H1 (cell line): Measurements from ENCODE around the gene PIK3C2G. TPM values are rescaled to one million over a fixed set of nuclear protein-coding genes. Genes with fewer than 3 reads are reported as not detected.

Source experiments
- CTCF ChIA-PET: fragments of 300-600 bp; sonication (Branson Sonifier 250); formaldehyde crosslinking; loops from one replicate; lab custom pipeline; 2021; ENCODE audit not compliant: partially characterized antibody; lab: Charles Lee
- POLR2A ChIA-PET: fragments of 300-600 bp; sonication (Branson Sonifier 250); formaldehyde crosslinking; loops from one replicate; lab custom pipeline; 2021; ENCODE audit warnings: inconsistent platforms; ENCODE audit not compliant: partially characterized antibody; lab: Charles Lee
- DNase-seq, 2 experiments: peaks; one replicate each; pipeline versions ENCODE4 v3.0.0 to v3.0.0-alpha.2; 2010 to 2022; ENCODE audit warnings: low spot score in 2 of 2, low read depth in 1 of 2, mixed read lengths in 1 of 2
- FAIRE-seq: peaks from 2 replicates; lab custom pipeline; 2011; peaks lifted over from hg19 to GRCh38; lab: Jason Lieb, UNC
- H2AFZ ChIP-seq: 2 replicates; pipeline ENCODE4 v1.8.1; 2012; ENCODE audit warnings: low read length, inconsistent platforms
- H2AK5ac ChIP-seq: 2 replicates; pipeline ENCODE4 v1.6.1; 2013; ENCODE audit warnings: low read depth, low read length
- H2BK120ac ChIP-seq: replicated peaks from 2 replicates; pipeline ENCODE3; 2013; ENCODE audit warnings: low read depth, low read length, inconsistent platforms
- H2BK12ac ChIP-seq: 2 replicates; pipeline ENCODE4 v1.6.1; 2013; ENCODE audit warnings: low read depth, low read length
- H2BK15ac ChIP-seq: 2 replicates; pipeline ENCODE4 v1.6.1; 2013; ENCODE audit warnings: low read length
- H2BK20ac ChIP-seq: 2 replicates; pipeline ENCODE4 v1.6.1; 2013; ENCODE audit warnings: low read length
- H2BK5ac ChIP-seq: 2 replicates; pipeline ENCODE4 v1.6.1; 2013; ENCODE audit warnings: low read depth, low read length
- H3K14ac ChIP-seq: 2 replicates; pipeline ENCODE4 v1.6.1; 2013; ENCODE audit warnings: inconsistent platforms; ENCODE audit not compliant: insufficient read length
- H3K18ac ChIP-seq: 2 replicates; pipeline ENCODE4 v1.6.1; 2013; ENCODE audit warnings: low read length; ENCODE audit errors: extremely low read depth
- H3K23ac ChIP-seq: 2 replicates; pipeline ENCODE4 v1.6.1; 2013; ENCODE audit warnings: inconsistent platforms; ENCODE audit not compliant: insufficient read length
- H3K23me2 ChIP-seq: 2 replicates; pipeline ENCODE4 v1.6.1; 2013; ENCODE audit warnings: low read depth, low read length
- H3K27ac ChIP-seq: 2 replicates; pipeline ENCODE4 v1.6.1; 2011; ENCODE audit warnings: low read depth, low read length, inconsistent platforms
- H3K27me3 ChIP-seq, 4 experiments: replicated peaks in 1 of 4; 1 replicate in 1 of 4; 2 replicates in 3 of 4; pipeline versions ENCODE4 v1.6.1 to v1.8.1; 2011 to 2013; ENCODE audit warnings: low read length in 3 of 4, mild to moderate bottlenecking in 3 of 4, inconsistent platforms in 2 of 4, mixed read lengths in 2 of 4, moderate library complexity in 1 of 4; ENCODE audit not compliant: control insufficient read depth in 3 of 4, insufficient read depth in 3 of 4; ENCODE audit errors: extremely low read depth in 1 of 4
- H3K36me3 ChIP-seq, 4 experiments: 2 replicates each; pipeline versions ENCODE4 v1.6.1 to v1.8.1; 2011 to 2013; ENCODE audit warnings: mild to moderate bottlenecking in 4 of 4, low read length in 3 of 4, moderate library complexity in 2 of 4, control low read depth in 1 of 4, inconsistent platforms in 1 of 4; ENCODE audit not compliant: insufficient read depth in 4 of 4, control insufficient read depth in 2 of 4
- H3K4ac ChIP-seq: replicated peaks from 2 replicates; pipeline ENCODE3; 2013; ENCODE audit warnings: low read length, low read depth, mixed read lengths, inconsistent platforms; ENCODE audit not compliant: insufficient read length
- H3K4me1 ChIP-seq, 4 experiments: replicated peaks in 1 of 4; 1 replicate in 1 of 4; 2 replicates in 3 of 4; pipeline versions ENCODE4 v1.6.1 to v1.8.1; 2011 to 2013; ENCODE audit warnings: low read length in 3 of 4, inconsistent platforms in 2 of 4, mixed read lengths in 1 of 4; ENCODE audit not compliant: insufficient read depth in 4 of 4, control insufficient read depth in 3 of 4
- H3K4me2 ChIP-seq, 2 experiments: 2 replicates each; pipeline versions ENCODE4 v1.6.1 to v1.8.1; 2011 to 2013; ENCODE audit warnings: low read depth in 2 of 2, low read length in 2 of 2, control low read depth in 1 of 2, inconsistent platforms in 1 of 2, mild to moderate bottlenecking in 1 of 2; ENCODE audit not compliant: insufficient read depth in 1 of 2
- H3K4me3 ChIP-seq, 4 experiments: fragments of 200-600, 300-600 bp in 1 of 4; sonication (generic), shearing (Covaris generic), sonication (Bioruptor Twin) in 1 of 4; 2 replicates each; pipeline versions ENCODE4 v1.5.1 to v1.8.1; 2011 to 2016; ENCODE audit warnings: low read length in 4 of 4, low read depth in 3 of 4, control low read depth in 2 of 4, inconsistent platforms in 2 of 4, mild to moderate bottlenecking in 2 of 4, mixed read lengths in 1 of 4, moderate library complexity in 1 of 4; ENCODE audit not compliant: insufficient read depth in 2 of 4; ENCODE audit errors: extremely low read depth in 1 of 4
- H3K56ac ChIP-seq: replicated peaks from 2 replicates; pipeline ENCODE3; 2013; ENCODE audit warnings: low read depth, mild to moderate bottlenecking, mixed read lengths, low read length, inconsistent platforms; ENCODE audit not compliant: insufficient read length
- H3K79me1 ChIP-seq: 2 replicates; pipeline ENCODE4 v1.6.1; 2013; ENCODE audit warnings: low read depth, low read length, control low read depth
- H3K79me2 ChIP-seq, 2 experiments: 2 replicates each; pipeline versions ENCODE4 v1.6.1 to v1.8.1; 2012 to 2013; ENCODE audit warnings: low read length in 2 of 2, mild to moderate bottlenecking in 2 of 2, inconsistent platforms in 1 of 2; ENCODE audit not compliant: insufficient read depth in 2 of 2, control insufficient read depth in 1 of 2
- H3K9ac ChIP-seq, 4 experiments: replicated peaks in 1 of 4; 1 replicate in 1 of 4; 2 replicates in 3 of 4; pipeline versions ENCODE4 v1.6.1 to v1.8.1; 2011 to 2013; ENCODE audit warnings: low read depth in 3 of 4, low read length in 3 of 4, control low read depth in 2 of 4, mild to moderate bottlenecking in 2 of 4, moderate library complexity in 2 of 4, inconsistent platforms in 1 of 4; ENCODE audit errors: extremely low read depth in 1 of 4
- H3K9me3 ChIP-seq, 2 experiments: 2 replicates each; pipeline versions ENCODE4 v1.6.1 to v1.8.1; 2012 to 2013; ENCODE audit warnings: mild to moderate bottlenecking in 2 of 2, moderate library complexity in 2 of 2, control low read depth in 1 of 2, inconsistent platforms in 1 of 2, low read depth in 1 of 2, low read length in 1 of 2, mixed read lengths in 1 of 2; ENCODE audit not compliant: insufficient read depth in 2 of 2
- H4K20me1 ChIP-seq, 2 experiments: replicated peaks in 1 of 2; 2 replicates each; pipeline versions ENCODE3 to v1.8.1; 2011 to 2013; ENCODE audit warnings: inconsistent platforms in 2 of 2, low read length in 2 of 2, mild to moderate bottlenecking in 1 of 2; ENCODE audit not compliant: insufficient read depth in 2 of 2, control insufficient read depth in 1 of 2
- H4K5ac ChIP-seq: 2 replicates; pipeline ENCODE4 v1.6.1; 2013; ENCODE audit warnings: low read length, low read depth, mixed read lengths, inconsistent platforms; ENCODE audit not compliant: insufficient read length
- H4K8ac ChIP-seq: 2 replicates; pipeline ENCODE4 v1.8.0; 2013; ENCODE audit warnings: mild to moderate bottlenecking, moderate library complexity, low read length, inconsistent platforms; ENCODE audit not compliant: insufficient read depth; ENCODE audit errors: extremely low read depth
- H4K91ac ChIP-seq: replicated peaks from 2 replicates; pipeline ENCODE3; 2013; ENCODE audit warnings: low read length, mixed read lengths, inconsistent platforms; ENCODE audit not compliant: insufficient read length
- WGBS, 2 experiments: shearing (Covaris generic) in 1 of 2; methylation state at CpG; one replicate each; pipeline versions ENCODE4 v1.1.6 to v1.1.7; 2013 to 2015; ENCODE audit warnings: low lambda C conversion rate in 2 of 2, mixed read lengths in 2 of 2, inconsistent platforms in 1 of 2, low coverage in 1 of 2, missing lambda C conversion rate in 1 of 2; ENCODE audit not compliant: insufficient replicate concordance in 2 of 2, insufficient coverage in 1 of 2, insufficient read length in 1 of 2; ENCODE audit errors: extremely low coverage in 1 of 2, missing lambda C conversion rate in 1 of 2; 5-methylcytosine and 5-hydroxymethylcytosine counted together
- polyA plus RNA-seq, 7 experiments: library from polyadenylated mRNA; depleted of rRNA in 3 of 7; stranded (reverse) in 5 of 7; unstranded in 2 of 7; fragments of >200 nt in 5 of 7; fragments of 200-250 nt in 2 of 7; gene quantifications; 1 replicate in 5 of 7; 2 replicates in 1 of 7; 4 replicates in 1 of 7; pipeline versions ENCODE4 v1.2.1 to v1.2.3, GENCODE V29; 2011 to 2013; ENCODE audit warnings: missing spikeins in 2 of 7, mixed read lengths in 2 of 7
- total RNA-seq: library from RNA; stranded (reverse); fragmentation: NEBNext Ultra II Directional; extraction: Animal tissue kit (Norgen Biotek cat#: 25700); gene quantifications from 2 replicates; pipeline ENCODE4 v1.2.1, GENCODE V29; 2021

PIK3C2G gene
- total and polyA plus RNA-seq, 2 of the 8 experiments (the other 6 are each of a cell fraction or from before 2014, with no cell fraction given), result not detected

DNA sequence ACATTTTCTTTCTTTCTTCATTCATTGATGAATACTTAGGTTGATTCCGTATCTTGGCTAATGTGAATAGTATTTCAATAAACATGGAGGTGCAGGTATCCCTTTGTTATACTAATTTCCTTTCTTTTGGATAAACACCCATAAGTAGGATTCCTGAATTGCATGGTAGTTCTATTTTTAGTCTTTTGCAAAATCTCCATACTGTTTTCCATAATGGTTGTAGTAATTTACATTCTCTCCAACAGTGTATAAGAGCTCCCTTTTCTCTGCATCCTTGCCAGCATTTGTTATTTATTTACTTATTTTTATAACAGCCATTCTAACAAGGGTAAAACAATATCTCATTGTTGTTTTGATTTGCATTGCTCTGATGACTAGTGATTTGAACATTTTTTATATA is 36.6 kb downstream of the PIK3C2G start:
- H3K9ac ChIP-seq, result no peak overlapping the region
- CTCF ChIA-PET, result no interaction called here
- POLR2A ChIA-PET, result no interaction called here
- H3K56ac ChIP-seq, result no peak overlapping the region
- no peaks in the 10 kb centered on the region for H3K23me2 ChIP-seq
- no peak overlapping the region for H2BK5ac ChIP-seq
- no peak overlapping the region for H2BK20ac ChIP-seq
- 23% methylated on average over 1 of the region's 1 CpG; no CpG with 5 or more reads in 1 of the 2 experiments for WGBS, 2 experiments
- H3K79me2 ChIP-seq, result no peaks in the 10 kb centered on the region
- H4K8ac ChIP-seq, result no peak overlapping the region
- H4K91ac ChIP-seq, result no peak overlapping the region
- H3K4ac ChIP-seq, result no peak overlapping the region
- H3K9me3 ChIP-seq, result peaks cover 2% of the 10 kb centered on the region in 2 experiments; a peak in 2 of 4 replicates
- no peak overlapping the region for H3K18ac ChIP-seq
- H3K23ac ChIP-seq, result no peak overlapping the region
- FAIRE-seq, result no peak
- H3K4me2 ChIP-seq, result peak overlapping the region in 1 of 2 experiments; percentile 4; a peak in 1 of 4 replicates
- no peak overlapping the region for H2BK12ac ChIP-seq
- H2AFZ ChIP-seq, result no peak overlapping the region
- no peaks in the 10 kb centered on the region for H3K79me1 ChIP-seq
- no peaks in the 10 kb centered on the region for H3K27me3 ChIP-seq
- no peak overlapping the region for H3K14ac ChIP-seq
- H3K4me1 ChIP-seq, result peaks cover 0 to 6% (median 0%) of the 10 kb centered on the region in 4 experiments; a peak in 2 of 7 replicates
- no peak overlapping the region for H3K27ac ChIP-seq
- H2AK5ac ChIP-seq, result no peak overlapping the region
- no peaks in the 10 kb centered on the region for H4K20me1 ChIP-seq
- H3K36me3 ChIP-seq, result no peaks in the 10 kb centered on the region; a peak in 1 of 8 replicates
- no peak for DNase-seq
- H3K4me3 ChIP-seq, result peak overlapping the region in 1 of 4 experiments; percentile 7; a peak in 1 of 8 replicates
- H4K5ac ChIP-seq, result no peak overlapping the region
- H2BK120ac ChIP-seq, result no peak overlapping the region
- H2BK15ac ChIP-seq, result no peak overlapping the region
